HCT116 (cell line): Measurements from ENCODE around the gene DENND4B. TPM values are rescaled to one million over a fixed set of nuclear protein-coding genes. Genes with fewer than 3 reads are reported as not detected.

Source experiments
- ATAC-seq: fragments of 200-7000 bp; cut with Tn5 transposase; 2 replicates; pipeline ENCODE4 v1.9.1; 2020; ENCODE audit warnings: mild to moderate bottlenecking, moderate library complexity
- BruUV-seq: library from RNA; stranded (reverse); fragments of 400-500 nt; replicated peaks from 2 replicates; lab custom pipeline; 2021; lab: Mats Ljungman, UMichigan
- CTCF ChIA-PET: fragments of 300-600 bp; sonication (Branson Sonifier 250); formaldehyde crosslinking; loops from one replicate; lab custom pipeline; 2021; ENCODE audit warnings: antibody characterized with exemption; lab: Charles Lee
- POLR2A ChIA-PET: fragments of 300-600, 350-600 bp; sonication (Branson Sonifier 250); formaldehyde crosslinking; loops from one replicate; lab custom pipeline; 2021; ENCODE audit warnings: antibody characterized with exemption; lab: Charles Lee
- RAD21 ChIA-PET, 2 experiments: fragments of 300-600 bp; sonication (Branson Sonifier 250); formaldehyde crosslinking; loops; one replicate each; lab custom pipeline; 2023; ENCODE audit warnings: low total read pairs in 2 of 2; ENCODE audit not compliant: uncharacterized antibody in 2 of 2, unreplicated experiment in 2 of 2, low non-redundant PET in 1 of 2; lab: Charles Lee
- DNase-seq: peaks from one replicate; pipeline ENCODE4 v3.0.0-alpha.2; 2010; ENCODE audit warnings: low read depth, low spot score
- H2AFZ ChIP-seq: fragments of 200-600 bp; shearing (Covaris generic), sonication (generic); 2 replicates; pipeline ENCODE4 v1.6.1; 2017; ENCODE audit warnings: low read depth, mixed run types, mixed read lengths, antibody characterized with exemption, low read length; ENCODE audit not compliant: poor library complexity, severe bottlenecking
- H3K27ac ChIP-seq: 2 replicates; pipeline ENCODE4 v1.5.1; 2012; ENCODE audit warnings: low read depth, low read length
- H3K27me3 ChIP-seq: fragments of 200-600 bp; sonication (generic); 2 replicates; pipeline ENCODE4 v1.6.1; 2016; ENCODE audit warnings: mixed run types, low read length, mixed read lengths; ENCODE audit not compliant: insufficient read depth
- H3K36me3 ChIP-seq, 2 experiments: fragments of 200-500 bp in 1 of 2; fragments of 200-600 bp in 1 of 2; sonication (Bioruptor generic) in 1 of 2; sonication (generic) in 1 of 2; 2 replicates each; pipeline versions ENCODE4 v1.5.1 to v1.6.1; 2014 to 2016; ENCODE audit warnings: low read length in 2 of 2, inconsistent platforms in 1 of 2, mixed read lengths in 1 of 2, mixed run types in 1 of 2; ENCODE audit not compliant: insufficient read depth in 2 of 2, control insufficient read depth in 1 of 2
- H3K4me1 ChIP-seq, 2 experiments: fragments of 200-600 bp in 1 of 2; sonication (generic) in 1 of 2; 2 replicates each; pipeline versions ENCODE4 v1.5.1 to v1.6.1; 2012 to 2017; ENCODE audit warnings: low read length in 2 of 2, inconsistent platforms in 1 of 2, mild to moderate bottlenecking in 1 of 2, mixed read lengths in 1 of 2, mixed run types in 1 of 2, moderate library complexity in 1 of 2; ENCODE audit not compliant: insufficient read depth in 2 of 2, control insufficient read depth in 1 of 2
- H3K4me2 ChIP-seq: fragments of 200-600 bp; sonication (generic); 2 replicates; pipeline ENCODE4 v1.6.1; 2017; ENCODE audit warnings: mixed run types, low read length, mixed read lengths
- H3K4me3 ChIP-seq, 2 experiments: fragments of 200-600 bp in 1 of 2; sonication (generic) in 1 of 2; replicated peaks in 1 of 2; 2 replicates each; pipeline ENCODE4 v1.5.1; 2011 to 2016; ENCODE audit warnings: low read length in 2 of 2, control low read depth in 1 of 2, low read depth in 1 of 2, mild to moderate bottlenecking in 1 of 2, mixed read lengths in 1 of 2, mixed run types in 1 of 2
- H3K79me2 ChIP-seq: fragments of 200-600 bp; sonication (generic); 2 replicates; pipeline ENCODE4 v1.6.1; 2017; ENCODE audit warnings: mild to moderate bottlenecking, mixed run types, low read length, moderate library complexity, mixed read lengths; ENCODE audit not compliant: insufficient read depth
- H3K9ac ChIP-seq: fragments of 200-600 bp; sonication (generic); 2 replicates; pipeline ENCODE4 v1.6.1; 2016; ENCODE audit warnings: low read length, mixed read lengths
- H3K9me2 ChIP-seq: fragments of 200-600 bp; sonication (generic), shearing (Covaris generic); 2 replicates; pipeline ENCODE4 v1.6.1; 2017; ENCODE audit warnings: mixed run types, mild to moderate bottlenecking, moderate library complexity; ENCODE audit not compliant: insufficient read depth
- H3K9me3 ChIP-seq, 2 experiments: fragments of 200-500 bp in 1 of 2; fragments of 200-600 bp in 1 of 2; sonication (Bioruptor generic) in 1 of 2; sonication (generic) in 1 of 2; 2 replicates each; pipeline ENCODE4 v1.6.1; 2014 to 2017; ENCODE audit warnings: low read length in 2 of 2, mixed read lengths in 2 of 2, inconsistent platforms in 1 of 2, low read depth in 1 of 2, mild to moderate bottlenecking in 1 of 2, mixed run types in 1 of 2, moderate library complexity in 1 of 2; ENCODE audit not compliant: control insufficient read depth in 1 of 2, insufficient read depth in 1 of 2
- H4K20me1 ChIP-seq: fragments of 200-600 bp; sonication (generic), shearing (Covaris generic); 2 replicates; pipeline ENCODE4 v1.6.1; 2017; ENCODE audit warnings: mixed run types, mild to moderate bottlenecking, moderate library complexity; ENCODE audit not compliant: insufficient read depth
- ATF3 ChIP-seq: IDR thresholded peaks from 2 replicates; pipeline ENCODE4 v1.6.1; 2012
- CTCF ChIP-seq, 3 experiments: fragments of 200-600 bp in 1 of 3; sonication (generic) in 1 of 3; IDR thresholded peaks in 2 of 3; conservative IDR thresholded peaks in 1 of 3; 2 replicates each; pipeline ENCODE4 v1.5.1; 2012 to 2017; ENCODE audit warnings: low read depth in 2 of 3, low read length in 2 of 3, antibody characterized with exemption in 1 of 3, borderline replicate concordance in 1 of 3, control low read depth in 1 of 3, mild to moderate bottlenecking in 1 of 3, mixed read lengths in 1 of 3, mixed run types in 1 of 3, moderate library complexity in 1 of 3; ENCODE audit not compliant: insufficient read depth in 1 of 3
- ELF1 ChIP-seq: IDR thresholded peaks from 2 replicates; pipeline ENCODE4 v1.6.1; 2012; ENCODE audit warnings: low read depth, borderline replicate concordance
- FOSL1 ChIP-seq: IDR thresholded peaks from 2 replicates; pipeline ENCODE4 v1.6.1; 2012; ENCODE audit warnings: low read depth
- JUND ChIP-seq: IDR thresholded peaks from 2 replicates; pipeline ENCODE4 v1.6.1; 2012
- RAD21 ChIP-seq: IDR thresholded peaks from 2 replicates; pipeline ENCODE4 v1.6.1; 2012; ENCODE audit warnings: low read depth, mild to moderate bottlenecking
- SIN3A ChIP-seq: IDR thresholded peaks from 2 replicates; pipeline ENCODE4 v1.6.1; 2012; ENCODE audit warnings: low read depth
- SRF ChIP-seq: IDR thresholded peaks from 2 replicates; pipeline ENCODE4 v1.6.1; 2012; ENCODE audit warnings: low read depth
- ZBTB33 ChIP-seq: IDR thresholded peaks from 2 replicates; pipeline ENCODE4 v1.6.1; 2011; ENCODE audit warnings: mild to moderate bottlenecking, low read length, moderate library complexity; ENCODE audit not compliant: insufficient replicate concordance; ENCODE audit errors: extremely low read depth
- ZNF274 ChIP-seq: fragments of 200-500 bp; sonication (Bioruptor generic); IDR thresholded peaks from 2 replicates; pipeline ENCODE4 v1.6.1; 2014; ENCODE audit warnings: mild to moderate bottlenecking, low read depth, low read length, inconsistent platforms
- intact Hi-C: fragments of 100-400 bp; cut with micrococcal nuclease; formaldehyde crosslinking; loops from 2 replicates; pipeline ENCODE4 v1.10.0; 2022
- total RNA-seq: library from RNA; stranded (reverse); gene quantifications from one replicate; pipeline ENCODE4 v1.2.1, GENCODE V29; 2021; ENCODE audit not compliant: unreplicated experiment

Gene DENND4B
- total RNA-seq, 1 experiment from 2014 or later = 70.8 TPM

GRCh38 chr1:153970346-153970745, 23.8 kb upstream of the DENND4B start:
- peaks cover 7 to 17% of the 10 kb centered on the region in 2 experiments; a peak in 2 of 4 replicates for H3K36me3 ChIP-seq
- no peaks in the 10 kb centered on the region for H3K9me2 ChIP-seq
- H3K27ac ChIP-seq = no peak overlapping the region
- TF ChIP-seq SIN3A (no peak), FOSL1 (no peak), ZBTB33 (no peak), ELF1 (no peak), ATF3 (no peak), SRF (no peak), ZNF274 (no peak), JUND (no peak), RAD21 (no peak), CTCF (IDR thresholded peaks at IDR 0.05 in 2 of 3, conservative IDR thresholded peaks at IDR 0.05 in 1 of 3; ENCODE audit: borderline replicate concordance in 1 of 3, insufficient read depth in 1 of 3, low read depth in 2 of 3, low read length in 2 of 3) (no peak)
- BruUV-seq = no TSS peak
- H3K9me3 ChIP-seq = no peaks in the 10 kb centered on the region
- no peaks in the 10 kb centered on the region for H3K27me3 ChIP-seq
- DNase-seq = no peak
- no peak for ATAC-seq
- no peaks in the 10 kb centered on the region for H4K20me1 ChIP-seq
- H2AFZ ChIP-seq = no peak overlapping the region
- peaks cover 8% of the 10 kb centered on the region; the same call in 1 of the 2 replicates for H3K79me2 ChIP-seq
- POLR2A ChIA-PET = no interaction called here
- H3K4me2 ChIP-seq = no peak overlapping the region
- H3K9ac ChIP-seq = no peak overlapping the region
- intact Hi-C loops = no loop called here
- no peak overlapping the region for H3K4me3 ChIP-seq
- RAD21 ChIA-PET = no interaction called here
- CTCF ChIA-PET = no interaction called here
- H3K4me1 ChIP-seq = peaks cover 11 to 27% of the 10 kb centered on the region in 2 experiments
